NK-92 (cell line): Measurements from ENCODE around the gene S100A12.
"Not testable (repeated sequence)": the region's sequence is repeated elsewhere in the genome, so short reads cannot be mapped to it uniquely, and the experiment has no call there.

Experiments used
- DNase-seq: peaks from one replicate; lab custom pipeline; 2025; ENCODE audit not compliant: unreplicated experiment; lab: John Stamatoyannopoulos, UW

Gene S100A12

GRCh38 chr1:153375511-153375910, at the start of gene S100A12:
TSS of gene S100A12 (minus strand) at chr1:153375621. CDS start at chr1:153374592, 1,029 bp downstream.
- no peak for DNase-seq

- DNase-seq, result no peak
These were observed 47.1 kb upstream of the S100A12 start for GRCh38 chr1:153422450-153423068.

- no peak for DNase-seq
These were observed 44.9 kb upstream of the S100A12 start for GRCh38 chr1:153420306-153420705.

- not testable (repeated sequence) for DNase-seq
These were observed 44.0 kb upstream of the S100A12 start for GRCh38 chr1:153419436-153419793.

- DNase-seq, result not testable (repeated sequence)
These were observed 43.5 kb upstream of the S100A12 start for GRCh38 chr1:153418758-153419435.

GRCh38 chr1:153417136-153417888, 41.9 kb upstream of the S100A12 start:
- DNase-seq, result no peak

GRCh38 chr1:153415850-153416570, 40.6 kb upstream of the S100A12 start, which contains the start of gene S100A7A:
TSS of gene S100A7A (plus strand) at chr1:153416520. CDS start at chr1:153418083, 1,563 bp downstream.
- no peak for DNase-seq

- DNase-seq, result not testable (repeated sequence)
These were observed 38.5 kb upstream of the S100A12 start for GRCh38 chr1:153413961-153414360.

- DNase-seq, result not testable (repeated sequence)
These were observed 31.9 kb upstream of the S100A12 start for GRCh38 chr1:153407274-153407673.

- not testable (repeated sequence) for DNase-seq
These were observed 30.6 kb upstream of the S100A12 start for GRCh38 chr1:153405825-153406599.

- no peak for DNase-seq
These were observed 29.3 kb upstream of the S100A12 start for GRCh38 chr1:153404768-153405167.

- no peak for DNase-seq
These were observed 28.7 kb upstream of the S100A12 start for GRCh38 chr1:153404086-153404635.

- no peak for DNase-seq
These were observed 28.1 kb upstream of the S100A12 start for GRCh38 chr1:153403421-153404085.

GRCh38 chr1:153402226-153402625, 26.8 kb upstream of the S100A12 start:
- no peak for DNase-seq

GRCh38 chr1:153401461-153401860, 26.0 kb upstream of the S100A12 start:
- no peak for DNase-seq

GRCh38 chr1:153400244-153400643, 24.8 kb upstream of the S100A12 start:
- no peak for DNase-seq

- no peak for DNase-seq
These were observed 24.1 kb upstream of the S100A12 start for GRCh38 chr1:153399401-153400055.

- no peak for DNase-seq
These were observed 22.7 kb upstream of the S100A12 start for GRCh38 chr1:153397924-153398651.
